ENCODE results near the gene PSME3IP1. TPM values are rescaled to one million over a fixed set of nuclear protein-coding genes. Genes with fewer than 3 reads are reported as not detected.
"Not testable (repeated sequence)": the region's sequence is repeated elsewhere in the genome, so short reads cannot be mapped to it uniquely, and the experiment has no call there.

The PSME3IP1 gene
- total RNA-seq, 1 experiment from 2014 or later, result 164 TPM

- peaks cover 4% of the 10 kb centered on the region for H3K36me3 ChIP-seq
- DNase-seq, result no peak
Measured at GRCh38 chr16:57125969-57126368, 59.9 kb downstream of the PSME3IP1 start.

GRCh38 chr16:57125376-57125775 is 60.5 kb downstream of the PSME3IP1 start:
- Histone ChIP-seq H3K36me3 (peaks cover 4% of the 10 kb centered on the region), H3K9me3 (no peaks in the 10 kb centered on the region), H3K4me3 (no peak overlapping the region), H3K27me3 (no peaks in the 10 kb centered on the region)
- no peak for DNase-seq

More at GRCh38 chr16:57125969-57126368, 59.9 kb downstream of the PSME3IP1 start:
- Histone ChIP-seq H3K9me3 (no peaks in the 10 kb centered on the region), H3K4me3 (no peak overlapping the region), H3K27me3 (no peaks in the 10 kb centered on the region)

- no peak overlapping the region for H3K4me3 ChIP-seq
- peaks cover 4% of the 10 kb centered on the region for H3K36me3 ChIP-seq
- DNase-seq, result no peak
- no peaks in the 10 kb centered on the region for H3K27me3 ChIP-seq
- no peaks in the 10 kb centered on the region for H3K9me3 ChIP-seq
Measured at GRCh38 chr16:57123974-57124674, 61.7 kb downstream of the PSME3IP1 start.

- DNase-seq, result no peak
- H3K9me3 ChIP-seq, result no peaks in the 10 kb centered on the region
- peaks cover 6% of the 10 kb centered on the region for H3K36me3 ChIP-seq
- no peaks in the 10 kb centered on the region for H3K27me3 ChIP-seq
- no peak overlapping the region for H3K4me3 ChIP-seq
Measured at GRCh38 chr16:57123216-57123973, 62.4 kb downstream of the PSME3IP1 start.

GRCh38 chr16:57118461-57119084 is 67.3 kb downstream of the PSME3IP1 start:
- Histone ChIP-seq H3K36me3 (peaks cover 18% of the 10 kb centered on the region), H3K4me3 (no peak overlapping the region), H3K9me3 (no peaks in the 10 kb centered on the region), H3K27me3 (no peaks in the 10 kb centered on the region)
- DNase-seq, result peak; percentile 32

- peaks cover 17% of the 10 kb centered on the region for H3K36me3 ChIP-seq
- H3K9me3 ChIP-seq, result no peaks in the 10 kb centered on the region
- no peak overlapping the region for H3K4me3 ChIP-seq
- H3K27me3 ChIP-seq, result no peaks in the 10 kb centered on the region
- DNase-seq, result no peak
Measured at GRCh38 chr16:57115514-57116182, 70.2 kb downstream of the PSME3IP1 start.

- H3K36me3 ChIP-seq, result peaks cover 17% of the 10 kb centered on the region
- H3K27me3 ChIP-seq, result no peaks in the 10 kb centered on the region
- H3K4me3 ChIP-seq, result no peak overlapping the region
- DNase-seq, result peak; percentile 56
- H3K9me3 ChIP-seq, result no peaks in the 10 kb centered on the region
Measured at GRCh38 chr16:57115168-57115513, 70.7 kb downstream of the PSME3IP1 start.

- peaks cover 14% of the 10 kb centered on the region for H3K36me3 ChIP-seq
- H3K4me3 ChIP-seq, result no peak overlapping the region
- no peak for DNase-seq
- H3K9me3 ChIP-seq, result no peaks in the 10 kb centered on the region
- H3K27me3 ChIP-seq, result no peaks in the 10 kb centered on the region
Measured at GRCh38 chr16:57113664-57114063, 72.2 kb downstream of the PSME3IP1 start.

GRCh38 chr16:57113042-57113453 is 72.8 kb downstream of the PSME3IP1 start:
- Histone ChIP-seq H3K4me3 (no peak overlapping the region), H3K36me3 (peaks cover 14% of the 10 kb centered on the region), H3K27me3 (no peaks in the 10 kb centered on the region), H3K9me3 (no peaks in the 10 kb centered on the region)
- DNase-seq, result peak; percentile 74

GRCh38 chr16:57112403-57113041 is 73.3 kb downstream of the PSME3IP1 start:
- no peak for DNase-seq
- Histone ChIP-seq H3K9me3 (no peaks in the 10 kb centered on the region), H3K4me3 (no peak overlapping the region), H3K27me3 (no peaks in the 10 kb centered on the region), H3K36me3 (peaks cover 14% of the 10 kb centered on the region)

GRCh38 chr16:57111420-57111819 is 74.4 kb downstream of the PSME3IP1 start:
- Histone ChIP-seq H3K9me3 (no peaks in the 10 kb centered on the region), H3K4me3 (no peak overlapping the region), H3K36me3 (peaks cover 13% of the 10 kb centered on the region), H3K27me3 (no peaks in the 10 kb centered on the region)
- DNase-seq, result no peak

GRCh38 chr16:57110937-57111336 is 74.9 kb downstream of the PSME3IP1 start:
- Histone ChIP-seq H3K4me3 (no peak overlapping the region), H3K27me3 (no peaks in the 10 kb centered on the region), H3K36me3 (peaks cover 8% of the 10 kb centered on the region), H3K9me3 (no peaks in the 10 kb centered on the region)
- no peak for DNase-seq

- not testable (repeated sequence) for DNase-seq, H3K4me3 ChIP-seq, H3K9me3 ChIP-seq, H3K27me3 ChIP-seq, H3K36me3 ChIP-seq
Measured at GRCh38 chr16:57109259-57110105, 76.4 kb downstream of the PSME3IP1 start.

GRCh38 chr16:57108432-57108831 is 77.4 kb downstream of the PSME3IP1 start:
- Histone ChIP-seq H3K4me3 (no peak overlapping the region), H3K9me3 (no peaks in the 10 kb centered on the region), H3K36me3 (peaks cover 1% of the 10 kb centered on the region), H3K27me3 (no peaks in the 10 kb centered on the region)
- DNase-seq, result no peak

- no peak for DNase-seq
- Histone ChIP-seq H3K27me3 (no peaks in the 10 kb centered on the region), H3K36me3 (no peaks in the 10 kb centered on the region; the same call in 1 of the 2 replicates), H3K9me3 (no peaks in the 10 kb centered on the region), H3K4me3 (no peak overlapping the region)
Measured at GRCh38 chr16:57107321-57107922, 78.4 kb downstream of the PSME3IP1 start.

Measured in MG63 (cell line).